GM18907 (cell line): ENCODE results near the gene RXRA.

Experiments used
- ATAC-seq: cut with Tn5 transposase; IDR thresholded peaks from one replicate; pipeline ENCODE4 v1.9.1; 2021; ENCODE audit warnings: mild to moderate bottlenecking, moderate library complexity; ENCODE audit not compliant: unreplicated experiment

Gene RXRA

GRCh38 chr9:134322781-134323241 is 3.4 kb upstream of the RXRA start:
- ATAC-seq = no peak

GRCh38 chr9:134323741-134324358 is 2.4 kb upstream of the RXRA start:
- ATAC-seq = no peak

- ATAC-seq = no peak
Measured at GRCh38 chr9:134324359-134325095, 1.7 kb upstream of the RXRA start.

GRCh38 chr9:134325096-134325812 is 1.0 kb upstream of the RXRA start:
- ATAC-seq = no peak

- no peak for ATAC-seq
Measured at GRCh38 chr9:134326724-134327601, 708 bp downstream of the RXRA start.

- ATAC-seq = no peak
Measured at GRCh38 chr9:134327671-134328231, 1.5 kb downstream of the RXRA start.

- no peak for ATAC-seq
Measured at GRCh38 chr9:134328341-134328840, 2.1 kb downstream of the RXRA start.

GRCh38 chr9:134328841-134329575 is 2.8 kb downstream of the RXRA start:
- ATAC-seq = no peak

- ATAC-seq = no peak
Measured at GRCh38 chr9:134329576-134329855, 3.3 kb downstream of the RXRA start.

- no peak for ATAC-seq
Measured at GRCh38 chr9:134329886-134330285, 3.6 kb downstream of the RXRA start.

- no peak for ATAC-seq
Measured at GRCh38 chr9:134330590-134330989, 4.3 kb downstream of the RXRA start.

GRCh38 chr9:134331186-134332025 is 5.2 kb downstream of the RXRA start:
- ATAC-seq = no peak

- no peak for ATAC-seq
Measured at GRCh38 chr9:134332266-134332665, 6.0 kb downstream of the RXRA start.

GRCh38 chr9:134332841-134333233 is 6.6 kb downstream of the RXRA start:
- no peak for ATAC-seq

GRCh38 chr9:134333234-134333873 is 7.1 kb downstream of the RXRA start:
- ATAC-seq = no peak

- no peak for ATAC-seq
Measured at GRCh38 chr9:134333874-134334581, 7.8 kb downstream of the RXRA start.

GRCh38 chr9:134335061-134335460 is 8.8 kb downstream of the RXRA start:
- no peak for ATAC-seq
